Measurements from ENCODE around the gene CETN1. TPM values are rescaled to one million over a fixed set of nuclear protein-coding genes. Genes with fewer than 3 reads are reported as not detected.

The CETN1 gene
- total RNA-seq, 8 experiments from 2014 or later, result 0.08 to 0.28 TPM; not detected in 6

DNA sequence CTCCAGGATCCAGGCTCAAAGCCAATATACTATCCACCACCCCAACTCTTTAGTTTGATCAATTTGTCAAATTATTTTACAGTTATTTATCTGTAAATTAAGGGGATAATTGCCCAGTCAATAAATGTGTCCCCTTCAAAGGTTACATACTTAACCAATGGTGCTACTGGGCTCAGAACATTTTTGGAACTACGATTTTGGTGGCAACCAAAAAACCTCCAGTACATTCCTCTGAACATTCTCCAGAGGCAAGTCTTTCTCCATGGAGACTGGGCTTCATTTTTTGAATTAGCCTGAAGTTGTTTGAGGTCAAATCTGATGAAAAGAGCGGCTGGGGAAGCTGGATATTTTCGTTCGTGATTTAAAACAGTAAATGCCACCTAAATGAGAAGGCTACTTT lies 14.9 kb downstream of the CETN1 start:
- WGBS, 10 experiments, result 27 to 80% (median 69%) methylated on average over 1 to 4 of the region's 4 CpGs; no CpG with 5 or more reads in 2 of the 10 experiments
- Histone ChIP-seq H3K27ac (no peak overlapping the region), H3K4me1 (replicated peaks in 1 of 2) (no peaks in the 10 kb centered on the region), H3K4me3 (no peak overlapping the region)
- ATAC-seq (replicated peaks in 6 of 8), result no peak
- in situ Hi-C loops (cut with MboI; ENCODE audit: low pct_unique_long_range_greater_than_20kb in 2 of 9, low sequenced_read_pairs in 9 of 9, unreplicated experiment in 9 of 9), result no loop called here

DNA sequence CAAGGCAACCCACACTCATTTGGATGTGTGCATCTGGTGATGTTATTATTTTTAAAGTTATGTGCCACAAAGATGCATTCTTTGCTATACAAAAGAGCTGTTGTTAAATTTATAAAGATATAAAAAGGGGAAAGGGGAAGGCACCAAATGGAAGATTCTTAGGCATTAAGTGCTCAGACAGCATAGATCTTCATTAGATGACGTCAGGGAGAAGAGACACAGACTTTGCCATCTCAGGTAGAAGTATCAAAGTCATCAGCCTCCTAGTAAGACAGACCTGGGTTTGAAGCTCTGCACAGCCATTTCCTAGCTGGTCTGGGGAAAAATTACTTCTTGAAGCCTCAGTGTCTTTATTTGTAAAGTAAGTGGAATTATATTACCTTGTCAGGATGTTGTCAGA lies 15.4 kb downstream of the CETN1 start:
- Histone ChIP-seq H3K4me3 (no peak overlapping the region), H3K27ac (no peak overlapping the region), H3K4me1 (replicated peaks in 1 of 2) (no peaks in the 10 kb centered on the region)
- in situ Hi-C loops (cut with MboI; ENCODE audit: low pct_unique_long_range_greater_than_20kb in 2 of 9, low sequenced_read_pairs in 9 of 9, unreplicated experiment in 9 of 9), result no loop called here
- 13 to 100% (median 76%) methylated on average over 1 of the region's 1 CpG; no CpG with 5 or more reads in 6 of the 10 experiments for WGBS, 10 experiments
- ATAC-seq (replicated peaks in 6 of 8), result no peak

DNA sequence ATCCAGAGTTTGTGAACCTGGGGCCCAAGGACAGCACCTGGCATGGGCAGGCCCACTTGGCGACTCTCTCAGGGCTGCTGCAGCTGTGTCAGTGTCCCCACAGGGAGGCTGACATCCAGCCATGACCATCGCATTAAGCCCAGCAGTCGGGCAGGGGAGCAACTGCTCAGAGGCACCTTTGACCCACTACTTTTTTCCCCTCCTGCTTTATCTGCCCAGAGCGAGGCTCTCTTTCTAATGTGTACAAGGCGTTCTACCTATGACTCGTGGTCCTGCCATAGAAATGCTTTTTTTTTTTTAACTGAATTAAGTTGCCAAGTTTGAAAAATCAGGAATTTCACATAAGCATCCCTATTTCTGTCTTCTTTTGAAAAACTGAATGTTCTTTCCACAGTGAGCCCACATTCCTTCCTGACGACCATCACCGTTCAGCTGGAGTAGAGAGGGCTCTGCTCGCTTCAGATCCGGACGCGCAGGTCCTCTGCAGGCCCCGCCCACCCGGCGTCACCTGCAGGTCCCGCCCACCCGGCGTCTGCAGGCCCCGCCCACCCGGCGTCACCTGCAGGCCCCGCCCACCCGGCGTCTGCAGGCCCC lies 16.2 kb downstream of the CETN1 start:
- H3K4me3 ChIP-seq, result peak overlapping the region; percentile 11 to 22 (median 12)
- peak overlapping the region in 1 of 2 donors; percentile 3 for H3K27ac ChIP-seq
- H3K4me1 ChIP-seq (replicated peaks in 1 of 2), result no peaks in the 10 kb centered on the region
- 27 to 97% (median 86%) methylated on average over 2 to 6 of the region's 24 CpGs; no CpG with 5 or more reads in 4 of the 10 experiments for WGBS, 10 experiments
- ATAC-seq (replicated peaks in 6 of 8), result peak; percentile 16 to 91 (median 91)
- in situ Hi-C loops (cut with MboI; ENCODE audit: low pct_unique_long_range_greater_than_20kb in 2 of 9, low sequenced_read_pairs in 9 of 9, unreplicated experiment in 9 of 9), result no loop called here

DNA sequence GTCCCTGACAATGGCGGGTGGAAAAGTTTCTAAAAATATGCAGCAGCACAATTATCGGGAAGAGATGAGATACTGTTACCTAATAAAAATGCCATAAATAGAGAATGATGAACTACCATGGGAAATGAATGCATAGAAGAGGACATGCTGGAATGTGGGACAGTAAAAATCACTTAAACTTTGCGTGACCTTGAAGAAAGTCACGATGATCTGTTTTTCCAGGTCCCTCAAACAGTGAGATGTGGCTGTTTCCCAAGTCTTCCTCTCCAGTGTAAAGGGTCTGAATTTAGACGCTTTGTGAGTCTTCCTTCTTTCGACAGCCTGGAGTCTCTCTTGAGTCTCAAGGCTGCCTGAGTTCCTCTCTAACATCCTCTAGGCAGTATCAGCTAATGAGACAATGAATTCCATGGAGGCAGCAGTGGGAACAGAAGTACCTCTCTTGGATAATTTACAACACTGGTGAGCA lies 18.0 kb downstream of the CETN1 start:
- H3K4me1 ChIP-seq (replicated peaks in 1 of 2), result no peaks in the 10 kb centered on the region

DNA sequence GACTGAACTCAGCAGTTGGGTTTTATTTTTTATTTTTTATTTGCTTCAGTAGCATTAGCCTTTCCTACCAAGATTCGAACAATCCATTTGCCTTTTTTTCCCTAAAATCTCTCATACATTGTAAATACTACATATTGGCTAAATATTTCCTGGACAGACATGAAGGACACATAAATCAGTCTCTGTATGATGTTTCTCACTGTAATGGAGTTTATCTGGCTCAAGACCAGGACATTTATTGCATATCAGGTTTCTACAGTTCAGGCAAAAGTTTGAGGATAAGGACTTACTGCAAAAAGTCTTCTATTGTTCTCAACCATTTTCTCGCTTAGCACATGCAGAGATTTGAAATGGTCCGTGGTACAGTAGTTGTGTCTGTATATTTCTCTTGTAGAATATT lies 19.9 kb downstream of the CETN1 start:
- H3K4me3 ChIP-seq, result no peak overlapping the region
- no peak for ATAC-seq (replicated peaks in 6 of 8)
- H3K4me1 ChIP-seq (replicated peaks in 1 of 2), result no peaks in the 10 kb centered on the region
- WGBS, 10 experiments, result 41 to 100% (median 80%) methylated on average over 1 to 3 of the region's 3 CpGs; no CpG with 5 or more reads in 2 of the 10 experiments
- H3K27ac ChIP-seq, result no peak overlapping the region
- in situ Hi-C loops (cut with MboI; ENCODE audit: low pct_unique_long_range_greater_than_20kb in 2 of 9, low sequenced_read_pairs in 9 of 9, unreplicated experiment in 9 of 9), result loop anchor here in 5 of 9 experiments (25.0 kb wide), 3 partner anchors 88 to 237 kb away; partner anchors contain the start of genes COLEC12 (in 1 of the 5) and YES1 (in 1 of the 5)

More for the DNA sequence above, 18.0 kb downstream of the CETN1 start:
- no peak overlapping the region for H3K27ac ChIP-seq
- H3K4me3 ChIP-seq, result no peak overlapping the region
- ATAC-seq (replicated peaks in 6 of 8), result peak in 2 of 8 experiments; percentile 37 to 38
- in situ Hi-C loops (cut with MboI; ENCODE audit: low pct_unique_long_range_greater_than_20kb in 2 of 9, low sequenced_read_pairs in 9 of 9, unreplicated experiment in 9 of 9), result no loop called here
- 13 to 100% (median 74%) methylated on average over 1 to 5 of the region's 6 CpGs; no CpG with 5 or more reads in 2 of the 10 experiments for whole genome bisulfite sequencing, 10 experiments

DNA sequence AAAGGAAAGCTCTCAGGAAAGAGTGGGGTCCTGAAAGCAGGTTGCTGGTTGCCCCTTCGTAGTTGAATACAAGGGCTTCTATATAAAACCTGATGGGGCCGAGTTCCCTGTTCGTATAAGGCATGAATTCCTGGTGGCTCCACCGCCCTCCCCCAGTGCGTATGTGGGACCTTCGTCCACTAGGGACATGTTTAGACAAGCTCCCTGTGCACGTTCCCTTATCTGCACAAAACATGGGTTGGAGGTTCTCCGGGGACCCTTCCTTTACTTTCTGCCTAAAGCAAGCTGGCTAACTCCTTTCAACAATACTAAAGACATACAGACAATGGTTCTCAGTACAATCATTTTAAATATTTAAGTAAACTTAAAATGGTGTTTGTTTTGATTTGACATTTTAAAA lies 24.6 kb downstream of the CETN1 start:
- 70 to 100% (median 91%) methylated on average over 2 to 8 of the region's 8 CpGs; no CpG with 5 or more reads in 1 of the 10 experiments for WGBS, 10 experiments
- in situ Hi-C loops (cut with MboI; ENCODE audit: low pct_unique_long_range_greater_than_20kb in 2 of 9, low sequenced_read_pairs in 9 of 9, unreplicated experiment in 9 of 9), result loop anchor here in 5 of 9 experiments (25.0 kb wide), 3 partner anchors 92 to 233 kb away; partner anchors contain the start of genes COLEC12 (in 1 of the 5) and YES1 (in 1 of the 5)

DNA sequence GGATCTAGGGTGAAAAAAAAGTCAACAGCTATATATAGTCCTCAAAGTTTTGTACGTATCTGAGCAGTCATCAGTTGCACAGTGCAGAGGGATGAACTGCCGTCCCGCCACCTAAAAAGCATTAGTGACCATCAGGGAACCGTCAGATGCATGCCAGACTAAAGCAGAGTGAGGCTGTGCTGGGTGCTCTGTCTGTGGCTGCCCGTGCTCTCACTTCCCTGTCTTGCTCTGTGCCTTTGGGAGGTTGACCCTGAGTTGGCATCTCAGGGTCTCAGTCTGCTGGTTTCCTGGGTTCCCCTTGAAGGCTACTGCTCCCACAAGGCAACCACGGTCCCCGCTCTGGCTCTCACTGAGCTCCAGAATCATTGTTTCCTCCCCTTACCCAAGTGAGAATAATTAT lies 27.8 kb downstream of the CETN1 start:
- 80 to 100% (median 90%) methylated on average over 1 to 6 of the region's 7 CpGs for WGBS, 10 experiments
- H3K4me3 ChIP-seq, result no peak overlapping the region
- in situ Hi-C loops (cut with MboI; ENCODE audit: low pct_unique_long_range_greater_than_20kb in 2 of 9, low sequenced_read_pairs in 9 of 9, unreplicated experiment in 9 of 9), result loop anchor here in 5 of 9 experiments (25.0 kb wide), 3 partner anchors 96 to 229 kb away; partner anchors contain the start of genes COLEC12 (in 1 of the 5) and YES1 (in 1 of the 5)
- H3K27ac ChIP-seq, result no peak overlapping the region
- no peak for ATAC-seq (replicated peaks in 6 of 8)
- no peaks in the 10 kb centered on the region for H3K4me1 ChIP-seq (replicated peaks in 1 of 2)

More for the DNA sequence above, 24.6 kb downstream of the CETN1 start:
- no peak overlapping the region for H3K27ac ChIP-seq
- no peak overlapping the region for H3K4me3 ChIP-seq
- ATAC-seq (replicated peaks in 6 of 8), result no peak
- no peaks in the 10 kb centered on the region for H3K4me1 ChIP-seq (replicated peaks in 1 of 2)

DNA sequence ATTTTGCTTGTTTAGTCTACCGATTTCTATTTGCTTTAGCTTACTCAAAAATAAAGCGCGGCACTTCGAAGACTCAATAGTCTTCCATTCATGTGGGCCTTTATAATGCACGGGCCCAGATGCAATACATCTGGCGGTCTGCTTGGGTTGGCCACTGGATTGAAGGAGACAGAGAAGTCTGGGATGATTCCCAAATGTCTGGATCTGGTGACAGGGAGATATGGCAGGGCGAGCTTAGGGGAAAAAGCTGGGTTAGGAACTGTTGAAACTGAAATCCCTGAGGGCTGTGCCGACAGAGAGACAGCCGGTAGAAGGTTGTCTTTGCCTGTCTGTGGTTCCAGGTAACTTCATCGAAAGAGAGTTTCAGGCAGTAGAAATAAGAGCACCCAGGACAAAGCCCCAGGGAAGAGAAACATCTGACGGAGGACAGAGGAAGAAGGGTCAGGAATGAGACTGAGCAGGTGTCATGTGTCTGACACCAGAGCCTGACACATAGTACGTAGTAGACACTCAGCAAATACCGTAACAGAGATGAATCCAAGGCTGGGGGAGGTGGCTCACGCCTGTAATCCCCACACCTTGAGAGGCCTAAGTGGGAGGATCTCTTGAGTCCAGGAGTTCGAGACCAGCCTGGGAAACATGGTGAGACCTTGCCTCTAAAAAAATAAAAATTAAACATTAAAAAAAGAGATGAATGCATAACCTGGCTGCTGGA lies 30.2 kb downstream of the CETN1 start:
- Histone ChIP-seq H3K4me3 (no peak overlapping the region), H3K27ac (no peak overlapping the region), H3K4me1 (replicated peaks in 1 of 2) (no peaks in the 10 kb centered on the region)
- ATAC-seq (replicated peaks in 6 of 8), result no peak
- 0 to 93% (median 68%) methylated on average over 1 to 11 of the region's 15 CpGs for WGBS, 10 experiments
- in situ Hi-C loops (cut with MboI; ENCODE audit: low pct_unique_long_range_greater_than_20kb in 2 of 9, low sequenced_read_pairs in 9 of 9, unreplicated experiment in 9 of 9), result loop anchor here in 6 of 9 experiments (10.0 to 25.0 kb wide), 4 partner anchors 98 to 326 kb away; partner anchors contain the start of genes COLEC12 (in 1 of the 6) and YES1 (in 1 of the 6)

DNA sequence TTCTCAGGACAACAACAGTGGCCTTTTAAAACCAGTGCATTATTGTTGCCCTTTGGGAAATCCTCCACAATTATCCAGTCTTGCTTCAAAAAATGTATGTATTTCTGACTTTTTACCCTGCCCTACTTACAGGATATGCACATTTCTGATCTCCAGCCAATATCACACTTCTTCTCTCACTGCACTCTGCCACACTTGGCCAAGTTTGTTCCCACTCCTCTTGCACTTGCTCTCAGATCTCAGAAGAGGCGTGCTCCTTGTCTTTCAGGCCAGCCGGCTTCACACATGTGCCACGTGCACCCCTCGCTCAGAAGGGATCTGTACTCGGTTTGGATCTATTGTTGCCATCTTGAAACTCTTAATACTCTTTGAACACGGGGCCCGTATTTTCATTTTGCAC lies 32.0 kb downstream of the CETN1 start:
- ATAC-seq (replicated peaks in 6 of 8), result no peak
- WGBS, 10 experiments, result 60 to 94% (median 81%) methylated on average over 1 to 7 of the region's 7 CpGs; no CpG with 5 or more reads in 2 of the 10 experiments
- H3K4me1 ChIP-seq (replicated peaks in 1 of 2), result no peaks in the 10 kb centered on the region
- no peak overlapping the region for H3K27ac ChIP-seq
- in situ Hi-C loops (cut with MboI; ENCODE audit: low pct_unique_long_range_greater_than_20kb in 2 of 9, low sequenced_read_pairs in 9 of 9, unreplicated experiment in 9 of 9), result loop anchor here in 6 of 9 experiments (10.0 to 25.0 kb wide), 4 partner anchors 100 to 327 kb away; partner anchors contain the start of genes COLEC12 (in 1 of the 6) and YES1 (in 1 of the 6)
- H3K4me3 ChIP-seq, result no peak overlapping the region

DNA sequence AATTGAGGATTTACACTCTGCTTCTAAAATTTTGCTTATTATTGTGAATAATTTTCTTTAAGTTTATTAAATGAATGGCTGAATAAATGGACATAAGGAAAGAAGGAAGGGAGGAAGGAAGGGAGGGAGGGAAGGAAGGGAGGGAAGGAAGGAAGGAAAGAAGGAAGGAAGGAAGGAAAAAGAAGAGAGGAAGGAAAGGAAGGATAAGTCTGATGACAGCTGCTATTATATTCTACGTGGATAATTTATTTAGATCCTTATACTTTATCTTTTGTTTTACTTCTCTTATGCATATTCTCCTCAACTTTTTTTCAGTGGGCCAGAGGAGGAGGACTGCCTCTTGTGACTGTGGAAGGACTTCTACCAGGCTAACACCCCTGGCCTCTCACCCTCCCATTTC lies 34.0 kb downstream of the CETN1 start:
- Histone ChIP-seq H3K4me3 (no peak overlapping the region), H3K27ac (no peak overlapping the region), H3K4me1 (replicated peaks in 1 of 2) (no peaks in the 10 kb centered on the region)
- in situ Hi-C loops (cut with MboI; ENCODE audit: low pct_unique_long_range_greater_than_20kb in 2 of 9, low sequenced_read_pairs in 9 of 9, unreplicated experiment in 9 of 9), result loop anchor here in 6 of 9 experiments (10.0 to 25.0 kb wide), 4 partner anchors 102 to 329 kb away; partner anchors contain the start of genes COLEC12 (in 1 of the 6) and YES1 (in 1 of the 6)
- no peak for ATAC-seq (replicated peaks in 6 of 8)
- WGBS, 10 experiments, result 25 to 100% (median 69%) methylated on average over 1 of the region's 1 CpG; no CpG with 5 or more reads in 6 of the 10 experiments

DNA sequence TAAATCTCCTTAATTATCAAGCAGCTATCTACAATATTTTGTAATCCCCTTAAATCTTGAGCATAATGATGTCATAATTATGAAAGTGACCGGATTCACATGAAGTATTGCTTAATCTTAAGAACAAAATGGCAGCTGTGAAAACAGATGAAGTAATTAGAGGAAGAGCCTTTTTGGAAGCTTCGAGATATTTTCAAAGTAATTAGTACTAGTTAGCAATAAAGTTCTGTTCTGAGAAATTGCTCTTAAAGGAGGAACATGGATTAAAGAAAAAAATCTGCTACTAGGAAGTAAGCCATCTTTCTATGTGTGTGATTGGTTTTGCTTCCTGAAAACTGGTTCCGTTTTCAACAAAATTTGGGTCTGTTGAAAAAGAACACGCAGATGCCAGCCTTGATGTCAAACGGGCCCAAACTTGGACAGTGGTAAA lies 34.9 kb downstream of the CETN1 start:
- WGBS, 10 experiments, result 50 to 100% (median 80%) methylated on average over 1 to 5 of the region's 5 CpGs
- ATAC-seq (replicated peaks in 6 of 8), result no peak
- H3K27ac ChIP-seq, result no peak overlapping the region
- H3K4me1 ChIP-seq (replicated peaks in 1 of 2), result no peaks in the 10 kb centered on the region
- in situ Hi-C loops (cut with MboI; ENCODE audit: low pct_unique_long_range_greater_than_20kb in 2 of 9, low sequenced_read_pairs in 9 of 9, unreplicated experiment in 9 of 9), result loop anchor here in 6 of 9 experiments (10.0 to 25.0 kb wide), 4 partner anchors 103 to 330 kb away; partner anchors contain the start of genes COLEC12 (in 1 of the 6) and YES1 (in 1 of the 6)
- no peak overlapping the region for H3K4me3 ChIP-seq

DNA sequence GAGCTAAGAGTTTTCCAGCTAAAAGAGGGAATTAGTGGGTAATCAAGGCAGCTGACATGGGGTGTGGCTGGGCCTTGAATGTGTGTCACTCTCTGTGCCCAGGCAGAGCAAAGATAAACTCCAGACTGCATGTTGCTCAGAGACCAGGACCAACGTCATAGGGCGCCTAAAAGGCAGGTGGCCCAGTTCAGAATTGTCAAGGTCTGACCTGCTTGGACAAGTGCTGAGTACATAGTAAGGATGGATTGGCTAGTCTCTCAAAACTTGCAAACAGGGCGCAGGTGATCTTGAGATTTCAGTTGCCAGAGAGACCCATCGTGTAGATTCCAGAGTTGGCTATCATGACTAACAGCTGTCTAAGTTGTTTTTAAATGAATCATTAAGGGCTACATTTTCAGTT lies 35.6 kb downstream of the CETN1 start:
- Histone ChIP-seq H3K4me3 (no peak overlapping the region), H3K27ac (no peak overlapping the region), H3K4me1 (replicated peaks in 1 of 2) (no peaks in the 10 kb centered on the region)
- 25 to 85% (median 67%) methylated on average over 1 to 4 of the region's 4 CpGs; no CpG with 5 or more reads in 3 of the 10 experiments for WGBS, 10 experiments
- in situ Hi-C loops (cut with MboI; ENCODE audit: low pct_unique_long_range_greater_than_20kb in 2 of 9, low sequenced_read_pairs in 9 of 9, unreplicated experiment in 9 of 9), result loop anchor here in 6 of 9 experiments (10.0 to 25.0 kb wide), 4 partner anchors 103 to 331 kb away; partner anchors contain the start of genes COLEC12 (in 1 of the 6) and YES1 (in 1 of the 6)
- no peak for ATAC-seq (replicated peaks in 6 of 8)
